Mesendoderm (in vitro differentiated cells): ENCODE measurements around the gene FKBP9.
"Not testable (repeated sequence)": the region's sequence is repeated elsewhere in the genome, so short reads cannot be mapped to it uniquely, and the experiment has no call there.

Source experiments
- DNase-seq: peaks from one replicate; pipeline ENCODE4 v3.0.0; 2013
- H2AK5ac ChIP-seq: 2 replicates; pipeline ENCODE4 v1.6.1; 2013; ENCODE audit warnings: low read length, inconsistent platforms
- H2BK120ac ChIP-seq: 2 replicates; pipeline ENCODE4 v1.6.1; 2013; ENCODE audit warnings: low read depth, mild to moderate bottlenecking, low read length, moderate library complexity, mixed read lengths
- H2BK15ac ChIP-seq: replicated peaks from 2 replicates; pipeline ENCODE4 v1.6.1; 2013; ENCODE audit warnings: low read depth, mild to moderate bottlenecking, moderate library complexity
- H2BK5ac ChIP-seq: 2 replicates; pipeline ENCODE4 v1.6.1; 2013; ENCODE audit warnings: low read length, inconsistent platforms
- H3K18ac ChIP-seq: 2 replicates; pipeline ENCODE4 v1.6.1; 2013; ENCODE audit warnings: mild to moderate bottlenecking, low read length, mixed read lengths
- H3K23ac ChIP-seq: one replicate; pipeline ENCODE4 v1.6.1; 2013; ENCODE audit warnings: low read length
- H3K27ac ChIP-seq: 2 replicates; pipeline ENCODE4 v1.5.1; 2013; ENCODE audit warnings: low read depth, mild to moderate bottlenecking, inconsistent platforms, low read length, moderate library complexity
- H3K27me3 ChIP-seq: 2 replicates; pipeline ENCODE4 v1.6.1; 2013; ENCODE audit warnings: low read length, control low read depth, mild to moderate bottlenecking, inconsistent platforms; ENCODE audit not compliant: insufficient read depth, poor library complexity
- H3K36me3 ChIP-seq: 2 replicates; pipeline ENCODE4 v1.6.1; 2013; ENCODE audit warnings: low read length, inconsistent platforms; ENCODE audit not compliant: control insufficient read depth, insufficient read depth
- H3K4ac ChIP-seq: one replicate; pipeline ENCODE4 v1.6.1; 2013; ENCODE audit warnings: low read depth, mild to moderate bottlenecking, low read length, moderate library complexity
- H3K4me1 ChIP-seq: 2 replicates; pipeline ENCODE4 v1.6.1; 2013; ENCODE audit warnings: low read depth, low read length, inconsistent platforms; ENCODE audit not compliant: control insufficient read depth
- H3K4me2 ChIP-seq: 2 replicates; pipeline ENCODE4 v1.6.1; 2013; ENCODE audit warnings: low read length
- H3K4me3 ChIP-seq: 2 replicates; pipeline ENCODE4 v1.5.1; 2013; ENCODE audit warnings: mild to moderate bottlenecking, low read length
- H3K56ac ChIP-seq: one replicate; pipeline ENCODE4 v1.6.1; 2013; ENCODE audit warnings: low read length
- H3K79me1 ChIP-seq: 2 replicates; pipeline ENCODE4 v1.6.1; 2013; ENCODE audit warnings: low read length, inconsistent platforms
- H3K79me2 ChIP-seq: 2 replicates; pipeline ENCODE4 v1.6.1; 2013; ENCODE audit warnings: mild to moderate bottlenecking, low read length; ENCODE audit not compliant: control insufficient read depth, insufficient read depth
- H3K9ac ChIP-seq: 2 replicates; pipeline ENCODE4 v1.6.1; 2013; ENCODE audit warnings: low read length, inconsistent platforms
- H4K5ac ChIP-seq: one replicate; pipeline ENCODE4 v1.6.1; 2013; ENCODE audit warnings: low read length
- H4K8ac ChIP-seq: one replicate; pipeline ENCODE4 v1.6.1; 2013; ENCODE audit warnings: low read depth, mild to moderate bottlenecking, control low read depth, low read length, moderate library complexity
- WGBS: extraction: QIAGEN DNeasy Blood & Tissue Kit; methylation state at CpG from one replicate; pipeline ENCODE4 v1.1.7; 2013; ENCODE audit warnings: low lambda C conversion rate, missing lambda C conversion rate; ENCODE audit not compliant: insufficient coverage; ENCODE audit errors: extremely low coverage; 5-methylcytosine and 5-hydroxymethylcytosine counted together

Gene FKBP9

DNA sequence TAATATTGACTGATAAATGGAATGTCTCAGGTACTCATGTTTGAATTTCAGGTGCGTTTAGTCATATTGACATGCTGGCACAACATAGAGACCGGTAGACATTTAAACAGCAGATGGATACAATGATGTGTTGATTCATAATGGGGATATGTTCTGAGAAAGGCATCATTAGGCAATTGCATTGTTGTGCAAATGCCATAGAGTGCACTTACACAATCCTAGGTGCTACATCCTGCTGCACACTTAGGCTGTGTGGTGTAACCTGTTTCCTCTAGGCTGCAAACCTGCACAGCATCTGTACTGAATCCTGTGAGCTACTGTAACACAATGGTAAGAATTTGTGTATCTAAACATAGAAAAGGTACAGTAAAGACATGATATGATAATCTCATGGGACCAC, 19.9 kb downstream of the FKBP9 start:
- H3K27ac ChIP-seq, H3K4me3 ChIP-seq, H3K4me1 ChIP-seq, H4K8ac ChIP-seq, H3K4me2 ChIP-seq, H4K5ac ChIP-seq, H2AK5ac ChIP-seq, H3K56ac ChIP-seq, H3K9ac ChIP-seq, H3K18ac ChIP-seq, DNase-seq, H3K36me3 ChIP-seq, H3K4ac ChIP-seq, H2BK15ac ChIP-seq, H3K27me3 ChIP-seq, H3K79me1 ChIP-seq, H3K23ac ChIP-seq, H3K79me2 ChIP-seq, H2BK120ac ChIP-seq, H2BK5ac ChIP-seq: not testable (repeated sequence)
- no CpG with 5 or more reads among the region's 2 CpGs for WGBS

DNA sequence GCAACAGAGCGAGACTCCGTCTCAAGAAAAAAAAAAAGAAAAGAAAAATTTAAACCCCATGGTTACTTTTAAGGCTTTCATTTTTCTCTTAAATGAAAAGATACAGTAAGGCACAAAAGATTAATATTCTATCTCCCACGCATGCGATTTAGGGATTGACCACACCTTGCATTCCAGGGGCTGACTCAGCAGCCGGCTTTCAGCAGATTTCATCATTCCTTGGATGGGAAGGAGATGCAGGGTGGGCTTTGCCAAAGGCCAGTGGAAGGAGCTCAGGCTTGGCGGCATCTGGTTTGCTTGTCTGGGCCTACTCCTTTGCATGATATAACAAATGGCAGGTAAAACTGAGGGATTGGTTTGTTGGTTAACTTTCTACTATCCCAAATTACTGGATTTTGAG, 22.0 kb downstream of the FKBP9 start:
- H2AK5ac ChIP-seq, H3K9ac ChIP-seq, H3K4me1 ChIP-seq, H4K8ac ChIP-seq, H2BK120ac ChIP-seq, H3K36me3 ChIP-seq, H3K79me2 ChIP-seq, H2BK15ac ChIP-seq, H3K18ac ChIP-seq, H2BK5ac ChIP-seq, H3K4ac ChIP-seq, H3K27me3 ChIP-seq, H3K79me1 ChIP-seq, H3K4me2 ChIP-seq, H3K27ac ChIP-seq, H3K23ac ChIP-seq, H3K56ac ChIP-seq, H4K5ac ChIP-seq, H3K4me3 ChIP-seq: not testable (repeated sequence)
- DNase-seq, result peak; percentile 71
- no CpG with 5 or more reads among the region's 6 CpGs for WGBS

DNA sequence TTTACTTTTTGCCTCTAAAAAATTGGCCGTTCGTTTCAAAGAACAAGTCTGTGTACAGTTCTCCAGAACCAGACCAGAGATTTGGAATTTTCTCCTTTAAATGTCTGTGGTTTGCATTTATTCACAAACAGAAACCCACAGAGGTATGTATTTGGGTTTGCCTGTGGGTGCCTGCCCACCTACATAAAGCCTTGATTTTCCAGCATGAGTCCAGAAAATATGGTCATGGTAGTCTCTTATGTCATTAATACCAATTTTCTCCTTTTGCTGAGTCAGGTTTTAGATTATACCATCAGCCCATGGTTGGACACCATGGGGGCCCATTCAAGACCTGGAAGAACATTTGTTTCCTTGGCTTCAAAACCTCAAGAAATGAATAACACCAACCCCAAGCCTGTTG, 22.7 kb downstream of the FKBP9 start:
- H3K27me3 ChIP-seq, H3K9ac ChIP-seq, H3K27ac ChIP-seq, DNase-seq, H2BK15ac ChIP-seq, H3K4me2 ChIP-seq, H3K79me1 ChIP-seq, H2AK5ac ChIP-seq, H4K8ac ChIP-seq, H3K36me3 ChIP-seq, H3K56ac ChIP-seq, H4K5ac ChIP-seq, H3K4me1 ChIP-seq, H3K79me2 ChIP-seq, H2BK5ac ChIP-seq, H3K4ac ChIP-seq, H3K23ac ChIP-seq, H2BK120ac ChIP-seq, H3K18ac ChIP-seq, H3K4me3 ChIP-seq: not testable (repeated sequence)
- WGBS, result no CpG with 5 or more reads among the region's 2 CpGs

DNA sequence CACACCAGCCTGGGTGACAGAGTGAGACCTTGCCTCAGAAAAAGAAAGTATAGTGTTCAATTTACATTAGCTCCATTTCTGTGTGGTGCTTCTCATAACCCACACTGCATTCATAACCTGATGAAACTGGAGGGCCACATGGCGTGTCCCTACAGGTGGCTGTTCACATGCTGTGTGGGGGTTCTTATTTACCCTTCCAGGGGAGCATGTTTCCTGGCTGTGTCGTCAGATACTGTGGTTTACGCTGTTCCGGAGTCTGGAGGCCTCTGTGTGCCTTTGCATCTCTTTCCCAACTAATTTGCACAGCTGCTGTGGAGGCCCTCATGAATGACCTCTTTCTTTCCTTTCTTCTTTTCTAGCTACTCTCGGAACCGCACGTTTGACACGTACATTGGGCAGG, 30.9 kb downstream of the FKBP9 start:
- not testable (repeated sequence) for H3K4ac ChIP-seq, DNase-seq, H3K4me1 ChIP-seq, H2BK15ac ChIP-seq, H3K27me3 ChIP-seq, H3K18ac ChIP-seq, H3K9ac ChIP-seq, H3K4me3 ChIP-seq, H4K8ac ChIP-seq, H2BK5ac ChIP-seq, H3K79me2 ChIP-seq, H3K27ac ChIP-seq, H4K5ac ChIP-seq, H3K79me1 ChIP-seq, H3K4me2 ChIP-seq, H2BK120ac ChIP-seq, H3K36me3 ChIP-seq, H3K56ac ChIP-seq, H2AK5ac ChIP-seq, H3K23ac ChIP-seq
- WGBS, result no CpG with 5 or more reads among the region's 8 CpGs

DNA sequence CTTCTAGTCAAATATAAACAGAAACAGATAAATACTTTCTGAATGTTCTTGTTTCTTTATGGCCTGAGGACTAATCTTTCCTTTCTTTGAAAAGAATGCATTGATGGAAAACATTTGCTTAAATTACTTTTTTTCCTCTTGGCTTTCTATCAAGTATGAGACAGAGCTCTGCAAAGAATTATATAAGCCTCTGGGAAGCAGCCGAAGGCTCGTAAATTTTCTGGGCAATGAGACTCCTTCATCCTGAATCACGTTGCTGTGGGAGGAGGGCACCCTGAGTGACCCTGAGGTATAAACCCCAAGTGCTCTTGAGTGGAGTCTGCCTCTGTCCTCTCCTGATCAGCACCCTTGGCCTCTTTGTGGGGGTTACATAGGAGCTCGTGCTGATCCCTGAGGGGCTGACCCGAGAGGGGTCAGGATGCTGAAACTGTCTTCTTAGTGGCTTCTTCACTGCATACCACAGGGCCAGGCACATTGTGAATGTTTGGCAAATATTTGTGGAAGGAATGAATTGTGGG, 33.9 kb downstream of the FKBP9 start:
- H2BK15ac ChIP-seq, H3K4me3 ChIP-seq, H3K9ac ChIP-seq, H2AK5ac ChIP-seq, H3K79me2 ChIP-seq, H4K5ac ChIP-seq, H3K4me1 ChIP-seq, H3K4me2 ChIP-seq, H3K27ac ChIP-seq, H3K18ac ChIP-seq, H2BK5ac ChIP-seq, H4K8ac ChIP-seq, H3K4ac ChIP-seq, H3K56ac ChIP-seq, H3K36me3 ChIP-seq, H2BK120ac ChIP-seq, H3K27me3 ChIP-seq, DNase-seq, H3K79me1 ChIP-seq, H3K23ac ChIP-seq: not testable (repeated sequence)
- no CpG with 5 or more reads among the region's 5 CpGs for WGBS

DNA sequence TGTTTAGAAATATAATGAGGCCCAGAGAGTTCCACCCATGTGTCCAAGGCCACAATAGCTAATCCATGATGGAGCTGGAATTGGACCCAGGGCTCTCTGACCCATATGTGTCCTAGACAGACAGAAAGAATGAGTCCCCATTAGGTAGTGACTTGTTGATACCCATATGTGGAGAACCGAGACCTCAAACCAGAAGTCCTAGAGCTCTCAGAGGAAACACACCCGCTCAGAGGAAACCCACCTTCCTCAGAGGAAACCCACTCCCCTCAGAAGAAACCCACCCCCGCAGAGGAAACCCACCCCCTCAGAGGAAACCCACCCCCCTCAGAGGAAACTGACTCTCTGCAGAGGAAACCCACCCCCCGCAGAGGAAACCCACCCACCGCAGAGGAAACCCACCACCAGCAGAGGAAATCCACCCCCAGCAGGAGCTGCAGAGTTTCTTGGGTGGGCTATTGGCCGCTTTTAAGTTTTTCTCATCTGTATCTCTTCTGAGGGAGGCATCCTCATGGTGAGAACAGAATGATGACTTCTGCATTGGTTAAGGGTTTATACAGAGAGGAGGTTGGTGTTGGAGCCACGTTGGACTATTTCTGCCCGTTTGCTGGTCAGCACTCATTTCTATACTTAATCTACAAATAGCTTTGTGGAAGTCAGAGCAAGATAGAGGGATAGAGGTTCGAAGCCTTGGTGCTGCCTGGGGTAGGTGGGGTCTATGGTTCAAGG, 34.9 kb downstream of the FKBP9 start:
- H3K56ac ChIP-seq, H3K4me2 ChIP-seq, H3K9ac ChIP-seq, DNase-seq, H3K4ac ChIP-seq, H3K36me3 ChIP-seq, H2BK5ac ChIP-seq, H3K23ac ChIP-seq, H3K18ac ChIP-seq, H2BK120ac ChIP-seq, H3K4me3 ChIP-seq, H4K8ac ChIP-seq, H3K79me1 ChIP-seq, H3K27me3 ChIP-seq, H2AK5ac ChIP-seq, H4K5ac ChIP-seq, H3K4me1 ChIP-seq, H3K79me2 ChIP-seq, H3K27ac ChIP-seq, H2BK15ac ChIP-seq: not testable (repeated sequence)
- WGBS, result no CpG with 5 or more reads among the region's 9 CpGs
